ENCODE data around the gene SATB1. TPM values are rescaled to one million over a fixed set of nuclear protein-coding genes. Genes with fewer than 3 reads are reported as not detected.

SATB1 gene
- total and polyA plus RNA-seq, 2 of the 8 experiments (the other 6 are each of a cell fraction or from before 2014, with no cell fraction given): 18.8 to 28.0 TPM

DNA sequence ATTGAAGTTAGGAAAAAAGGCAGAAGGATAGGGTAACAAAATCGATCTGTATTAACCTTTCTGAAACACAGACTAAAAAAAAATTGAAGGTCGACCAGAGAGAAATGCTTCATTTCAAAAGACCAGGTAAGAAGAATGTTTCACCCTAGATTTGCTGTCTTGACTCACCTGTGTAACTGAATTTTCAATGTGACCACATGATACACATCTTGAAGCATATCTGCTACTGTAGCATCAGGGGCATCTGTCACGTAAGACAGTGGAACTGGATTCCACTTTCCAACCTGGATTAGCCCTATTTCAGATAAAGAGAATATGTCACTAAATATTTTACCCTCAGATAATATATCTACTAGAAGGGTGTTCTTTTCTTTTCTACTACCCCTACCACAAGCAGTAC, 9.3 kb downstream of the SATB1 start (continued):
- TF ChIP-seq RNF2 (IDR thresholded peaks at IDR 0.05; ENCODE audit: borderline replicate concordance, low read depth, low read length, missing control alignments, poor library complexity, severe bottlenecking) (no peak), MAFK (IDR thresholded peaks at IDR 0.05; ENCODE audit: low read depth, low read length) (no peak), SUZ12 (IDR thresholded peaks at IDR 0.05; ENCODE audit: low read length) (no peak)
- TF ChIP-seq, protein P1, sequence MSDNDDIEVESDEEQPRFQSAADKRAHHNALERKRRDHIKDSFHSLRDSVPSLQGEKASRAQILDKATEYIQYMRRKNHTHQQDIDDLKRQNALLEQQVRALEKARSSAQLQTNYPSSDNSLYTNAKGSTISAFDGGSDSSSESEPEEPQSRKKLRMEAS (IDR thresholded peaks at IDR 0.05): no peak

Measured in H1 (cell line).